Prostate gland (tissue), 2 donors: Measurements from ENCODE around the gene KATNA1. TPM values are rescaled to one million over a fixed set of nuclear protein-coding genes. Genes with fewer than 3 reads are reported as not detected.

Source experiments
- DNase-seq: peaks from one replicate; pipeline ENCODE4 v3.0.0-alpha.2; 2019; ENCODE audit warnings: low spot score
- H3K27ac ChIP-seq, 2 donors: fragments of 200-600 bp; sonication (generic); 2 replicates each; pipeline ENCODE4 v1.5.1; 2017 to 2019
- H3K27me3 ChIP-seq: fragments of 200-600 bp; sonication (generic); replicated peaks from 2 replicates; pipeline ENCODE4 v1.5.1; 2019; ENCODE audit not compliant: insufficient read depth
- H3K36me3 ChIP-seq, 2 donors: fragments of 200-600 bp; sonication (generic); 1 replicate in 1 of 2; 2 replicates in 1 of 2; pipeline versions ENCODE4 v1.5.1 to v1.8.1; 2017 to 2019
- H3K4me1 ChIP-seq: fragments of 200-600 bp; sonication (generic); replicated peaks from 2 replicates; pipeline ENCODE4 v1.5.1; 2019
- H3K4me3 ChIP-seq, 2 donors: fragments of 200-600 bp; sonication (generic); 2 replicates each; pipeline ENCODE4 v1.5.1; 2017 to 2019
- H3K9me3 ChIP-seq: fragments of 200-600 bp; sonication (generic); 2 replicates; pipeline ENCODE4 v1.5.1; 2017
- CTCF ChIP-seq, 4 experiments: fragments of 200-600 bp in 2 of 4; fragments of 450-650 bp in 2 of 4; sonication (generic) in 2 of 4; IDR thresholded peaks; 1 replicate in 3 of 4; 2 replicates in 1 of 4; pipeline ENCODE4 v1.5.1; 2016 to 2019; ENCODE audit warnings: antibody characterized with exemption in 4 of 4, mild to moderate bottlenecking in 2 of 4, moderate library complexity in 2 of 4
- POLR2A ChIP-seq: fragments of 450-650 bp; IDR thresholded peaks from one replicate; pipeline ENCODE4 v1.6.1; 2016; ENCODE audit warnings: antibody characterized with exemption, mild to moderate bottlenecking
- POLR2AphosphoS5 ChIP-seq: sonication (generic); formaldehyde crosslinking; IDR thresholded peaks from one replicate; pipeline ENCODE4 v1.6.1; 2017; ENCODE audit warnings: antibody characterized with exemption
- WGBS: methylation state at CpG from one replicate; pipeline ENCODE4 v1.1.5; 2018; 5-methylcytosine and 5-hydroxymethylcytosine counted together
- intact Hi-C: fragments of 100-400 bp; cut with DNase I; formaldehyde crosslinking; loops from one replicate; pipeline ENCODE4 v1.14.2; 2022
- total RNA-seq, 2 donors: library from RNA; depleted of rRNA; stranded (reverse); fragments of >200 nt; gene quantifications; one replicate each; pipeline ENCODE4 v1.1.0, GENCODE V29; 2016

KATNA1 gene
- 10 to 100 TPM; 12.8 to 25.2 TPM for total RNA-seq

- TF ChIP-seq CTCF (IDR thresholded peaks at IDR 0.05) (peak in 2 of 4 experiments; percentile 14 to 25), POLR2AphosphoS5 (peak; percentile 72), POLR2A (peak; percentile 77)
- Histone ChIP-seq H3K27ac (peak within 1 kb of the TSS; percentile 82 to 87), H3K27me3 (no peaks in the 10 kb centered on the region), H3K36me3 (no peaks in the 10 kb centered on the region), H3K9me3 (no peaks in the 10 kb centered on the region), H3K4me1 (no peaks in the 10 kb centered on the region), H3K4me3 (peak within 1 kb of the TSS; percentile 76 to 77)
- peak; percentile 78 for DNase-seq
- under 1% methylated on average over 61 of the region's 69 CpGs for WGBS
- intact Hi-C loops, result loop anchor here (2.0 to 10.0 kb wide), 2 partner anchors 68 to 84 kb away; partner anchors contain the start of gene GINM1
Observed at GRCh38 chr6:149648148-149649145, at the start of gene KATNA1. Gene KATNA1, minus strand, starts transcription at chr6:149648714. Its CDS starts 10,167 bp downstream, at chr6:149638547.

DNA sequence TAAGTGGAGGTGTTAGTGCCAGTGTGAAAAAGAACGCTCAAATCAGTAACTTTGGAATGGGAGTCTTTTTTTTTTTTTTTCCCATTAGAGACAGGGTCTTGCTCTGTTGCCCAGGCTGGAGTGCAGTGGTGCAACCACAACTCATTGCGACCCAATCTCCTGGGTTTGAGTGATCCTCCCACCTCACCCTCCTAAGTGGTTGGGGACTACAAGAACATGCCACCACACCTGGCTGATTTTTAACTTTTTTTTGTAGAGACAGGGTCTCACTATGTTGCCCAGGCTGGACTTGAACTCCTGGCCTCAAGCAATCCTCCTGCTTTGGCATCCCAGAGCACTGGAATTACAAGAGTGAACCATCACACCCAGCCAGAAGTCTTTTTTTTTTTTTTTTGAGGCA is 49.7 kb upstream of the KATNA1 start:
- Histone ChIP-seq H3K36me3 (no peaks in the 10 kb centered on the region), H3K4me3 (no peak overlapping the region), H3K27ac (no peak overlapping the region), H3K27me3 (no peaks in the 10 kb centered on the region), H3K4me1 (no peaks in the 10 kb centered on the region), H3K9me3 (no peaks in the 10 kb centered on the region)
- DNase-seq, result no peak
- WGBS, result 97% methylated on average over 2 of the region's 2 CpGs
- intact Hi-C loops, result no loop called here
- TF ChIP-seq POLR2A, result no peak
- TF ChIP-seq CTCF (IDR thresholded peaks at IDR 0.05), result no peak
- no peak for TF ChIP-seq POLR2AphosphoS5

- H3K9me3 ChIP-seq, result no peaks in the 10 kb centered on the region
- H3K4me1 ChIP-seq, result no peaks in the 10 kb centered on the region
- intact Hi-C loops, result no loop called here
- no peak overlapping the region for H3K4me3 ChIP-seq
- WGBS, result 34% methylated on average over 1 of the region's 1 CpG
- TF ChIP-seq POLR2A (no peak), POLR2AphosphoS5 (no peak), CTCF (IDR thresholded peaks at IDR 0.05) (no peak)
- no peak for DNase-seq
- no peaks in the 10 kb centered on the region for H3K36me3 ChIP-seq
- H3K27me3 ChIP-seq, result no peaks in the 10 kb centered on the region
- H3K27ac ChIP-seq, result no peak overlapping the region
Observed at GRCh38 chr6:149696901-149697300, 48.4 kb upstream of the KATNA1 start.

DNA sequence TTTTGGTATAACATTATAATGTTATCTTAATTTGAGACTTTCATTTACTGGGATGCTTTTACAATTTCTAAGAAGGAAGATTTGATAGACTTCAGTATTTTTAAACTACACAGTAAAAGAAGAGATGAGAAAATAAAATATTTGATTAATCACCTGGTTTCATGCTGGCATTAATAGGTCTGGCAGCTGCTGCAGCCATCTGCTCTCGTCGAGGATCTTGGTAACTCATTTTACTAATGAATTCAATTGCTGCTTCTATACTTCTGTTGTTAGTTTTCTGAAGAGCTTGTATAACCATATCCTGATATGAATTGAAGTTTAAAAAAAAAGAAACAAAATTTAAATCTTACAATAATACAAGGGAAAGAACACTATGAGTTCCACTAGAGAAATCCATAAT is 46.4 kb upstream of the KATNA1 start:
- H3K9me3 ChIP-seq, result no peaks in the 10 kb centered on the region
- intact Hi-C loops, result no loop called here
- H3K4me3 ChIP-seq, result no peak overlapping the region
- H3K27me3 ChIP-seq, result no peaks in the 10 kb centered on the region
- no peaks in the 10 kb centered on the region for H3K36me3 ChIP-seq
- WGBS, result 52% methylated on average over 2 of the region's 2 CpGs
- no peak overlapping the region for H3K27ac ChIP-seq
- no peak for TF ChIP-seq POLR2A
- no peak for TF ChIP-seq POLR2AphosphoS5
- no peak for TF ChIP-seq CTCF (IDR thresholded peaks at IDR 0.05)
- H3K4me1 ChIP-seq, result no peaks in the 10 kb centered on the region
- DNase-seq, result no peak
